Left ventricle myocardium superior (tissue), 1 donor: ENCODE results near the gene NKAP. TPM values are rescaled to one million over a fixed set of nuclear protein-coding genes. Genes with fewer than 3 reads are reported as not detected.
"Not testable (repeated sequence)": the region's sequence is repeated elsewhere in the genome, so short reads cannot be mapped to it uniquely, and the experiment has no call there.

ENCODE experiments used
- ATAC-seq: fragments of 200-7000 bp; cut with Tn5 transposase; one replicate; pipeline ENCODE4 v1.9.1; 2020; ENCODE audit warnings: mild to moderate bottlenecking, moderate library complexity
- DNase-seq: peaks from one replicate; pipeline ENCODE4 v3.0.0-alpha.2; 2020
- intact Hi-C: fragments of 100-400 bp; cut with micrococcal nuclease; formaldehyde crosslinking; loops from one replicate; pipeline ENCODE4 v1.11.0; 2022
- total RNA-seq: library from RNA; stranded (reverse); fragmentation: NEBNext Ultra II Directional; extraction: Animal tissue kit (Norgen Biotek cat#: 25700); gene quantifications from one replicate; pipeline ENCODE4 v1.2.1, GENCODE V29; 2021
- donor health status: DM: no; HTN: yes; CAD: no; lungs with severe emphysema.

Gene NKAP
- total RNA-seq, 1 donor from 2014 or later = 3.6 TPM

DNA sequence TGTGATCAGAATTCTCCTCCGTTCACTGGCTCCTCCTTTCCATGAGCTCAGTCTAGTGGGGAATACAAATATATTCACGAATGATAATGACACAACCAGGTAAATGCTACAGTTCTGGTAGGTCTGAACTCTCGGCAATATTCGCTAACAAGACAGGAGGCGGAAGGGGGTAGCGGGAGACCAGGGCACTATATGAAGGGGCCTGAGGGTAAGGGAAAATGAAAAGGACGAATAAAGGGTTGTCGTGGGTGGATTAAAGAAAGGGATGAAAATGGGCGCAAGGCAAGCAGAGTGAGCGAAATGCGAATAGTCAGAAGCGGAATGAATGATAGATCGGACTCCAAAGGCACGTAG is 743 bp downstream of the NKAP start:
- intact Hi-C loops = no loop called here
- ATAC-seq (peak; percentile 22), DNase-seq (no peak)

DNA sequence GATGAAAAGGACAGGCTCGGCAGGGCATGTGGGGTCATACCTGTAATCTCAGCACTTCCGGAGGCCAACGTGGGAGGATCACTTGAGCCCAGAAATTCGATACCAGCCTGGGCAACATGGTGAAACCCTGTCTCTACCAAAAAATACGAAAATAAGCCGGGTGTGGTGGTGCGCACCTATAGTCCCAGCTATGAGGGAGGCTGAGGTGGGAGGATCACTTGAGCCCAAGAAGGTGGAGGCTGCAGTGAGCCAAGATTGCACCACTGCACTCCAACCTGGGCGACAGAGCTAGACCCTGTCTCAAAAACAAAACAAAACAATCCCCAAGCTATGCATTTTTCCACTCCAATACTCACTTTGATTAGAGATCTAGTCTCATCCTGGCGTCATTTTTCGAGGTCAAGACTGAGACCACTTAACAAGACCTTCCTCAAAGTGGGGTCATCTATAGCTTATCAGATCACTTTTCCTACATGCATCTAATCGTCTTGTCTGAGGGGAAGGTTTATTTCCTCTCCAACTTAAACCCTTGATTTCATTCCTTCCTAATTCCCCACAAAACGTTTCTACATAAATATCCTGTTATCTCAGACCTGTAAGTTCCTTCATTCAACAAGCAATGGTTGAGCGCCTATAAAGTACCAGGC is 1.3 kb downstream of the NKAP start:
- ATAC-seq (no peak), DNase-seq (no peak)
- intact Hi-C loops = no loop called here

DNA sequence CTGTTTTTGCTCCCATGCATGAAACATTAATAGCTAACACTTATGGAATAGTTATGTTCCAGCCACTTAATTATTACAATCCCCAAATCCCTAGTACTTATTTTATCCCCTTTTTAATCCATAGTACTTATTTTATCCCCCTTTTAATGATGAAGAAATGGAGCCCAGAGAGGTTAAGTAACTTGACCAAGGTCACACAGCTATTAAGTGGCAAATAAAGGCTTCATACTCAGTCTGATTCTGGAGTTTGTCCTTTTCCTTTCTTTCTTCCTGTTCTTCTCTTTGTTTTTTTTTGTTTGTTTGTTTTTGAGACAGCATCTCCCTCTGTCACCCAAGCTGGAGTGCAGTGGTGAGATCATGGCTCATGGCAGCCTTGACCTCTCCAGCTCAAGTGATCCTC is 2.2 kb downstream of the NKAP start:
- no peak for DNase-seq
- intact Hi-C loops = no loop called here
- ATAC-seq = no peak

DNA sequence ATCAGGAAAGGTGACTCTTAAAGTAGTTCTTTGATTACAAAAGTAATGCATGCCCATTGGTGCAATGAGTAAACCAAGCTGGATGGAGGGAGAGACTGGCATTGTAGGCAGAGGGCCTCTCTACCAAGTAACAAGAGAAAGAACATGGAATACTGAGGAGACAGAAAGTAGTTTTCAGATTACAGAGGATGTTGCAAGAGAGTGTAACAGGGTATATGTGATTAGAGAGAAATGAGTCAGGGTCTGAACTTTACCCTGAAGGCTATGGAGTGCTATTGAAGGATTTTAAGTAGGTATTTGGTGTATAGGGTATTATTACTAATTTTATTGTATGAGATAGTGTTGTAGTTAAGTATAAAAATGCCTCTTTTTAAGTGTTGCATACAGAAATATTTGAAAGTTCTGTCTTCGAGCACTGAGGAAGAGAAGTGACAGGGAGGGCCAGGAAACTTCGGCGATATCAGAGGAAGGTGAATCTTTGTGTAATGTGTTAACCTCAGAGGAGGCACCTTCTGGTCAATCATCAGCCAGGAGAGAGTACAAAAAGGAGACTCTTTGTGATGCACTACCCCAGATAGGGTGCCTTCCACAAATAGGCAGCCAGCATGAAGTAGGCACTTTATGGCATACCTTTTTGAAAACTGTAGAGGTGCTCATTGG is 8.2 kb downstream of the NKAP start:
- intact Hi-C loops = no loop called here
- DNase-seq = no peak
- ATAC-seq = no peak

DNA sequence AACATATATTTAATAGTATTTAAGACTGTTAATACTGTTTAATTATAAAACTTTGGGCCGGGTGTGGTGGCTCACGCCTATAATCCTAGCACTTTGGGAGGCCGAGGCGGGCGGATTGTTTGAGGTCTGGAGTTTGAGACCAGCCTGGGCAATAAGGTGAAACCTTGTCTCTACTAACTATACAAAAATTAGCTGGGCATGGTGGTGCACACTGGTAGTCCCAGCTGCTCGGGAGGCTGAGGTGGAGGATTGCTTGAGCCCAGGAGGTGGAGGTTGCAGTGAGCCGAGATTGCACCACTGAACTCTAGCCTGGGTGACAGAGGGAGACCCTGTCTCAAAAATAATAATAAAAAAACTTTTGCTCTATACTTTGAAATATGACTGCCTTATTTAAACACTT is 21.2 kb downstream of the NKAP start:
- ATAC-seq, intact Hi-C loops, DNase-seq: not testable (repeated sequence)

DNA sequence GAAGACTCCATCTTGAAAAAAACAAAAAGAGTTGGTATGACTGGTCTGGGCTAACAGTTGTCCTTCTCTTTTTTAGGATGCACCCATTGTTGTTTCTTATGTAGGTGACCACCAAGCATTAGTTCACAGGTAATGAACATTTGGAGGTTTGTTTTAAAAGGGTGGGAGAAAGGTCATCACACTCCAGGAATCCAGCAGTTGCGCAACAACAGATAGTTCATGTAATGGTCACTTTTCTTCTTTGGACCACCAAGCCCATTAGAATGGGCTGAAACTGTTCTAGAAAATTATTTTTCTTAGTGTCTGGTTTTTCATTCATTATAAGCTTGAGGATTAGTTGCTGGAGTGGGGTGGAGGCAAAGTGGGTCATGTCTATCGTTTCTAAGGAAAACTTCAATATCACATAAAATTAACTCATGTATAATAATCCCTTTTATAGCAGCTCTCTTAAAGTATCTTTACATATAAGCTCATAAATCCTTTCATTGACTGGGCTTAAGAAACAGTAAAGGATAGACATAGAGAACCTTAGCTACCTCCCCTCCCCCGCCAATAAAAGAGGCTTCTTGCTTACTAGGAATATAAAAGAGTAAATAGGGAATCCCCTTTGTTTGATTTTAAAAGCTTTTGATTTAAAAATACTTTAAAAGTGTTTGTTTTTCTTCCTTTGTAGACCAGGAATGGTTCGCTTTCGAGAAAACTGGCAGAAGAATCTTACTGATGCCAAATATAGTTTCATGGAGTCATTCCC is 23.5 kb downstream of the NKAP start:
- DNase-seq (no peak), ATAC-seq (no peak)
- intact Hi-C loops = no loop called here

DNA sequence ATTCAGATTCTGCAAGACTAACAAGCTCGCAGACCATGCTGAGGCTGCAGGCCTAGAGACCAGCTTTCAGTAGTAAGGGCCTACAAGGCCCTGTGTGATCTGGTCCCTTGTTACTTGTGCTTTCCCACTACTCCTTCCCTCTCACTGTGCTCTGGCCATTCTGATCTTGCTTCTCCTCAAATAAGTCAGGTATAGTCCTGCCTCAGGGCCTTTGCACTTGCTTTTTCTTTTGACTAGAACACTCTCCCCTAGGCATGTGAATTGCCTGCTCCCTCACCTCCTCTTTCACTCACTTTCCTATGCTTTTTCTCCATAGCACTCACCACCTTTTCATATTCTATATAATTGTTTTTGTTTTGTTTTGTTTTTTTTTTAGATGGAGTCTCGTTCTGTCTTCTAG is 25.7 kb downstream of the NKAP start:
- no peak for DNase-seq
- no peak for ATAC-seq
- intact Hi-C loops = no loop called here

DNA sequence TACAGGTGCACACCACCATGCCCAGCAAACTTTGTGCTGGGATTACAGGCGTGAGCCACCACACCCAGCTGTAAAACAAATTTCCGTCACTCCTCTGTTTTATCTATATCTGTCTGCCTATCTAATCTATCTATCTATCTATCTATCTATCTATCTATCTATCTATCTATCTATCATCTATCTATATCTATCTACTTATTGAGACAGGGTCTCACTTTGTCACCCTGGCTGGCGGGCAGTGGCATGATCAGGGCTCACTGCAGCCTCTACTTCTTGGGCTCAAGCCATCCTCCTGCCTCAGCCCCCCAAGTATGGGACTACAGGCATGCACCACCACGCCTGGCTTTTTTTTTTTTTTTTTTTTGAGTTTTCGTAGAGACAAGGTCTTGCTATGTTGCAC is 27.2 kb downstream of the NKAP start:
- ATAC-seq (no peak), DNase-seq (no peak)
- intact Hi-C loops = no loop called here

DNA sequence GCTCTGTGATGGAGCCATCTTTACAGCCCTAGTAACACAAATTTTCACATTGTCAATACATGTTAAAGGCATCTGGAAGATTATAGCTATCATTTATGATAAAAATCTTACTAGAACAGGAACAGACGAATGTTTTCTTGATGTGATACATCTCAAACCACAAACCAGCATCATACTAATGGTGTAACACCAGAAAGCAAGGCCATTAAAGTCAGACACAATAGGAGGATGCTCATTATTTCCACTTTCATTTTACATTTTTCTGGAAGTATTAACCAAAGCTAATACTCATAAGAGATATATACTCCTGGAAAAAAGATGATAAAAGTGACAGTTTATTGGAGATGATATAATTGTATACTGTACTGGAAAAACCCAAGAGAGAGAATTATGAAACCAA is 42.6 kb downstream of the NKAP start:
- ATAC-seq = no peak
- intact Hi-C loops = no loop called here
- DNase-seq = no peak

DNA sequence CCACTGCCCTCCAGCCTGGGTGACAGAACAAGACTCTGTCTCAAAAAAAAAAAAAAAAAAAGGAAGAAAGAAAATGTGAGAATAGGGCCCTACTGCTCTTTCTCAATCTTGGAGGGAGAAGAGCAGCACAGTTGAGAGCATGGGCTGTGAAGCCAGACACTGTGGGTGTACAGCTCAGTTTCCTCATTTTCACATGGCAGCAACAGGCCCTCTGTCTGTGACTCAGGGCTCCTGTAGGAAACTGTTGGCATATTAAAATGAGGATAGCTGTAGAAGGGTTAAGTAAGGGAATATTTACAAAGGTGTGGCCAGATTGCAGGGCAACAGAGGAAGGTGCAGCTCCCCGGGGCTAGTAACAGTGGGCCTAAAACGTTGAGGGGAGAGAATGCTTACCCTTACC is 44.4 kb downstream of the NKAP start:
- intact Hi-C loops = no loop called here
- ATAC-seq (no peak), DNase-seq (no peak)

DNA sequence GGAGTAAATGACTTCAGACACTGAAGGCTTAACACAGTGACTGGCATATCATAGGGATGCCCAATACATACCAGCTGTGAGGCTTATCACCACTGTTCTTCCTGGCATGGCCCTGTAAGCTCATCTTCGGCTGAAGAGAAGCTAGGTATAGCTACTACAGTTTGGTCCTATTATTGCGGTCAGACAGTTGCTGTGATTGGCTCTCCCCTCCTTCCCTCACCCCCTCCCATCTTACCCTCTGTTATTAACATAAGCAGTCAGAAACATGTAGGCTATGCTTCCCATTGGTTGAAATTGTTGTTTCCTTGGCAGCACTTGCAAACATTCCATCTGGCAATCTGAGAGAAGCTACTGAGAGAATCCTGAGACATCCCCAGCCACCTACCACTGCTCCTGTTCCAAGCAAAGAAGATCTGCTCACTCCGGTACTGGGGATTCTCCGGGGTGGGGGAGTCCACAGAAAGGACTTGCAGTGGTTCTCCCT is 47.7 kb downstream of the NKAP start, which contains the start of gene AKAP14:
Gene AKAP14, plus strand, starts transcription at position 51 of the 484 bp plus-strand sequence. CDS start 7,331 bp downstream, outside the sequence.
- ATAC-seq = no peak
- intact Hi-C loops = no loop called here
- DNase-seq = no peak

DNA sequence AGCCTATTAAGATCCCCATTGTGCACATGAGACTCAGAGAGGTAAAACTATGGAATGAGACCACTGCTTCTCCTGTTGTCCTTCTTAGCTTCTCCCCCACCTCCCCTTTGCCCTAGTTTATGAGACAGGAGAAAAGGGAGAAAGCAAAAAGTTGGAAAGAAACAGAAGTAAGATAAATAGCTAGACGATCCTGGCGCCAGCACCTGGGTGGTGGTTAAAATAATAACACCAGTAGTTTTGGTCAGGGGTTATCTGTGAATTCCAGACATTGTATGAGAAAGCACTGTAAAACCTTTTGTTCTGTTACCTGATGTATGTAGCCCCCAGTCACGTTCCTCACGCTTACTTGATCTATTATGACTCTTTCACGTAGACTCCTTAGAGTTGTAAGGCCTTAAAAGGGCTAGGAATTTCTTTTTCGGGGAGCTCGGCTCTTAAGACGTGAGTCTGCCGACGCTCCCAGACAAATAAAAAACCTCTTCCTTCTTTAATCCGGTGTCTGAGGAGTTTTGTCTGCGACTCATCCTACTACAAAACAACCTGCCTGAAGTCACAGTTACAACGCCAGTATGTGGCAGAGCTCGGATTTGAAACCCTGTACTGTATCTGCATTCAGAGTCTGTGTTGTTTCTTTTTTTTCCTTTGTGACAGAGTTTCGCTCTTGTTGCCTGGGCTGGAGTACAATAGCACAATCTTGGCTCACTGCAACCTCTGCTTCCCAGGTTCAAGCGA is 51.4 kb downstream of the NKAP start:
- DNase-seq, intact Hi-C loops, ATAC-seq: not testable (repeated sequence)

DNA sequence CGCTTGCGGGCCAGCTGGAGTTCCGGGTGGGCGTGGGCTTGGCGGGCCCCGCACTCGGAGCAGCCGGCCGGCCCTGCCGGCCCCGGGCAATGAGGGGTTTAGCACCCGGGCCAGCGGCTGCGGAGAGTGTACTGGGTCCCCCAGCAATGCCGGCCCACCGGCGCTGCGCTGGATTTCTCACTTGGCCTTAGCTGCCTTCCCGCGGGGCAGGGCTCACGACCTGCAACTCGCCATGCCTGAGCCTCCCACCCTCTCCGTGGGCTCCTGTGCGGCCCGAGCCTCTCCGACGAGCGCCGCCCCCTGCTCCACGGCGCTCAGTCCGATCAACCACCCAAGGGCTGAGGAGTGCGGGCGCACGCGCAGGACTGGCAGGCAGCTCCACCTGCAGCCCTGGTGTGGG is 52.9 kb downstream of the NKAP start:
- DNase-seq = not testable (repeated sequence)

DNA sequence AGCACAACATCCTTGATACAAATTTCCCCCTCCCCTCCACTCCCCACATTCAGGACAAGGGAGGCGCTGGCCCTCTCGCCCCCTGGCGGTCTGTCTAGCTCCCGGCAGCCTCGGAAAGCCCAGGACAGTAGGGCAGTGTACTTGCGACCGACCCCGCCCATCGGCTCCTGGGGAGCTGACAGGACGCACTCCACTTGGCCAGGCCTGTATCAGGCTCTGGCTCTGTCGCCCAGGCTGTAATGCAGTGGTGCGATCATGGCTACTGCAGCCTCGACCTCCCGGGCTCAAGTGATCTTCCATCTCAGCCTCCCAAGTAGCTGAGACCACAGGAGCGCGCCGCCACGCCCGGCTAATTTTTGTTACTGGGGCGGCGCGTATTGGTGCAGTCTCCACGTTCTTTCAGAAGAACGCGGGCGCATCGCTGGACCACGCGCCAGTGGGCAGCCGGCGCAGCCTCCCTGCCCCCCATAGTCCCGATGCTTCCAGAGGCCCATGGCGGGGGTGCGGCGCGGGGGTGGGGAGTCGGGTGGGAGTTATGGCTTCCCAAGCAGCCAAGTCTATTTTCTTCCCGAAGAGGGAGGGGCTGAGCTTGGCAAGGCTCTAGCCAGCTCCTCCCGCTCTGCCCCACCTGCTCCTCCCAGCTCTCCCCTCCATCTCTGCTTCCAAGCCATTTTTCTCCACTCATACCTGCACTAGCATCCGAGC is 55.7 kb downstream of the NKAP start:
- ATAC-seq = peak; percentile 84

More for the DNA sequence above, 52.9 kb downstream of the NKAP start:
- ATAC-seq, intact Hi-C loops: not testable (repeated sequence)

DNA sequence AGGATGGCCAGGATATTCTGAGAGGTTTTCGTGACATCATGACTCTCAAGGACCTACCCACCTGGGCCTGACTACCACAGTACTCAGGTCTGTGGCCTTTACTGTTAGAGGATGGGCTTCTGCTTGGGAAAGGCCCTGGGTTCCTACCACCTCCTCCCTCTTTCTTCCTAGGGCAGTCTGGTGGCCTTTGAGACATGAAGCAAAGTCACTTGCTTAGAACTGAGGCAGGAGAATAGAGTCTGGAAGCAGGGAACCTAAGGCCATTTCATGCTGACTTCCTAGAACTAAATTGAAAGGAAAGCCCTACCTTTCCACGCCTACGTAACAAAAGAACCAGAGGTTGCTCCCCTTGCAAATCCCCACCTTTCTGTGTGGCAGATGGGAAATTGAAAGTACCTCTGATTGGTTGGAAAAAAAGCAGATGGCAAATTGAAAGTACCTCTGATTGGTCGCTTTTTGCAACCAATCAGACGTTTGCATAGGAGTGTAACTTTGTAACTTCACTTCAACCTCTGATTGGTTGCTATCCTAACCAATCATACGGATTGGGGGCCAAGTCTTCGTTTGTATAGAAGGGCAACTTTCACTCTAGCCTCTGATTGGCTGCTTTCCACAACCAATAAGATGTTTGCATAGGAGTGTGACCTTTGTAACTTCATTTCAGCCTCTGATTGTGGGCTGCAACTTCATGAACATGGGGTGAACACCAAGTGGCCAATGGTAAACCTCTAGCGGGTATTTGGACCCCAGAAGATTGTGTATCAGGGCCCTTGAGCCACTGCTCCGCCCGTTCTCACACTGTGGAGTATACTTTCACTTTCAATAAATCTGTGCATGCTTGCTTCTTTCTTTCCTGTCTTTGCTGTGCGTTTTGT is 57.8 kb downstream of the NKAP start:
- no peak for DNase-seq
- intact Hi-C loops = no loop called here

More for the DNA sequence above, 55.7 kb downstream of the NKAP start:
- peak; percentile 74 for DNase-seq
- intact Hi-C loops = no loop called here

DNA sequence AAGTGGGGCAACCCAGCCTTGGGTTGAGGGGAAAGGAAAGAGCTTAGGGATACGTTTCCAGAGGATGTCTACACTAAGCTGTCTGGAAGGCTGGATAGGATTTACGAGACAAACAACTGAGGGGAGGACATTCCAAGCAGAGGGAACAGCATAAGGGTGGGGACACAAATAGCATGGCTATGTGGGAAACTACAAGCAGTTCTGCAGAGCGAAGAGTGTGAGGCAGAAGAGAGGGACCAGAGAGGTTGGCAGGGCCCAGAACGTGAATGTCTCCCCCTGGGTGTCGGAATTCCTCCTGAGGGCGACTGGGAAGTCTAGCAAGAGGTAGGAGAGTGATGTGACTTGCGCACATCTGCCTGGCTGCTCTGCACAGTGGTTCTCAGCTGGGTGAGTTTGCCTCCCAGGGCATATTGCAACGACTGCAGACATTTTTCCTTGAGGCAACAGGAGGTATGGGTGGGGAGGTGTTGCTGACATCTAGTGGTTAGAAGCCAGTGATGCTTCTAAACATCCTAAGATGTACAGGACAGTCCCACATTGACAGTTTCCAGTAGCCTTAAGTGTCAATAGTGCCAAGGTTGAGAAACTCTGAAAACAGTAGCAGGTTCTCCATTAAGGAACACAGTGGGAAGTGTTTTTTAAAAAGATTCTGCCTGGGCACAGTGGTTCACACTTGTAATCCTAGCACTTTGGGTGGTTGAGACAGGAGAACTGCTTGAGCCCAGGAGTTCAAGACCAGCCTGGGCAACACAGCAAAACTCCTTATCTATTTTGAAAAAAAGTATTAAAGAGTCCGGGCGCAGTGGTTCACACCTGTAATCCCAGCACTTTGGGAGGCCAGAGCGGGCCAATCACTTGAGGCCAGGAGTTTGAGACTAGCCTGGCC is 62.8 kb downstream of the NKAP start:
- ATAC-seq (peak; percentile 78), DNase-seq (no peak)
- intact Hi-C loops = no loop called here

More for the DNA sequence above, 57.8 kb downstream of the NKAP start:
- no peak for ATAC-seq

DNA sequence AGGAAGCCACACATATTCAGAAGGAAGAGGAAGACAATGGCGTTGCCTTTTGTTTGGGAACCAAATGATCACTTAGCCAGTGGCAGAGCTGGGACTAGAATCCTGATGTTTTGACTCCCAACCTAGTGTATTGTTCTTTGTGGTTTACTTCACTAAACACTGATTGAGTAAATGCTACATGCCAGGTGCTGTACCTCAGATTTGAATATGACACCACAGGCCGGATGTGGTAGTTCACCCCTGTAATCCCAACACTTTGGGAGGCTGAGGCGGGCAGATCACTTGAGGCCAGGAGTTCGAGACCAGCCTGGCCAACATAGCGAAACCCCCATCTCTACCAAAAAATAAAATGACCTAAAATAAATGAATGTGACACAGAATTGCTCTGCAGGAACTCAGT is 63.5 kb downstream of the NKAP start:
- DNase-seq (no peak), ATAC-seq (no peak)
- intact Hi-C loops = no loop called here
